GM23338 (cell line): ENCODE results near the gene SPANXN1.

Source experiments
- EZH2 ChIP-seq: fragments of 200-600 bp; sonication (generic); IDR thresholded peaks from one replicate; pipeline ENCODE4 v1.8.0; 2017; ENCODE audit warnings: antibody characterized with exemption, mild to moderate bottlenecking, low read depth; ENCODE audit not compliant: unreplicated experiment
- TF ChIP-seq, protein P1 (sequence below), 2 experiments: fragments of 200-600 bp in 1 of 2; sonication (generic) in 1 of 2; conservative IDR thresholded peaks; 2 replicates each; pipeline versions ENCODE4 v1.5.1 to v1.6.1; 2016 to 2017; ENCODE audit warnings: antibody characterized with exemption in 2 of 2, low read depth in 2 of 2, mild to moderate bottlenecking in 2 of 2, moderate library complexity in 1 of 2

DNA sequence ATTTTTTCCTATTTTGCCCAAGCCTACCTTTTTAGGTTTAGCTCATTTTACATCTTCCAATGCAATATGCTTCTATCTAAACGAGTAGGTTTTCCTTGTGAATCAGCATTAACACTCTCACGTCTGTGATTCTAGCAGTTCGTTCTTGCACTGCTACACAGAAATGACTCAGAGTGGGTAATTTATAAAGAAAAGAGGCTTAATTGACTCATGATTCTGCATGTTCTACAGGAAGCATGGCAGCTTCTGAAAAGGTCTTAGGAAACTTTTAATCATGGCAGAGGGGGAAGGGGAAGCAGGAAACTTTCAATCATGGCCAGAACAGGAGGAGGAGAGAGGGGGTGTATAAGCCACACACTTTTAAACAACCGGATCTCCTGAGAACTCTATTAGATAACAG is 44.9 kb downstream of the SPANXN1 start:
- TF ChIP-seq, protein P1, sequence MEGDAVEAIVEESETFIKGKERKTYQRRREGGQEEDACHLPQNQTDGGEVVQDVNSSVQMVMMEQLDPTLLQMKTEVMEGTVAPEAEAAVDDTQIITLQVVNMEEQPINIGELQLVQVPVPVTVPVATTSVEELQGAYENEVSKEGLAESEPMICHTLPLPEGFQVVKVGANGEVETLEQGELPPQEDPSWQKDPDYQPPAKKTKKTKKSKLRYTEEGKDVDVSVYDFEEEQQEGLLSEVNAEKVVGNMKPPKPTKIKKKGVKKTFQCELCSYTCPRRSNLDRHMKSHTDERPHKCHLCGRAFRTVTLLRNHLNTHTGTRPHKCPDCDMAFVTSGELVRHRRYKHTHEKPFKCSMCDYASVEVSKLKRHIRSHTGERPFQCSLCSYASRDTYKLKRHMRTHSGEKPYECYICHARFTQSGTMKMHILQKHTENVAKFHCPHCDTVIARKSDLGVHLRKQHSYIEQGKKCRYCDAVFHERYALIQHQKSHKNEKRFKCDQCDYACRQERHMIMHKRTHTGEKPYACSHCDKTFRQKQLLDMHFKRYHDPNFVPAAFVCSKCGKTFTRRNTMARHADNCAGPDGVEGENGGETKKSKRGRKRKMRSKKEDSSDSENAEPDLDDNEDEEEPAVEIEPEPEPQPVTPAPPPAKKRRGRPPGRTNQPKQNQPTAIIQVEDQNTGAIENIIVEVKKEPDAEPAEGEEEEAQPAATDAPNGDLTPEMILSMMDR (conservative IDR thresholded peaks at IDR 0.05; ENCODE audit: low read depth in 2 of 2) = no peak
- no peak for TF ChIP-seq EZH2
